Right renal pelvis (tissue), 4 donors: Measurements from ENCODE around the gene SLK. TPM values are rescaled to one million over a fixed set of nuclear protein-coding genes. Genes with fewer than 3 reads are reported as not detected.

Experiments
- DNase-seq, 4 donors: peaks; one replicate each; pipeline ENCODE4 v3.0.0-alpha.2; 2013; ENCODE audit warnings: low read depth in 4 of 4, low spot score in 3 of 4, missing footprints in 1 of 4
- polyA plus RNA-seq, 4 donors: library from polyadenylated mRNA; unstranded; fragments of 120-200 nt; gene quantifications; one replicate each; pipeline ENCODE4 v1.2.1, GENCODE V29; 2013; ENCODE audit not compliant: insufficient read length in 4 of 4

SLK gene
- 10 to 100 TPM; 56.5 to 71.2 (median 66.4) TPM for polyA plus RNA-seq

DNA sequence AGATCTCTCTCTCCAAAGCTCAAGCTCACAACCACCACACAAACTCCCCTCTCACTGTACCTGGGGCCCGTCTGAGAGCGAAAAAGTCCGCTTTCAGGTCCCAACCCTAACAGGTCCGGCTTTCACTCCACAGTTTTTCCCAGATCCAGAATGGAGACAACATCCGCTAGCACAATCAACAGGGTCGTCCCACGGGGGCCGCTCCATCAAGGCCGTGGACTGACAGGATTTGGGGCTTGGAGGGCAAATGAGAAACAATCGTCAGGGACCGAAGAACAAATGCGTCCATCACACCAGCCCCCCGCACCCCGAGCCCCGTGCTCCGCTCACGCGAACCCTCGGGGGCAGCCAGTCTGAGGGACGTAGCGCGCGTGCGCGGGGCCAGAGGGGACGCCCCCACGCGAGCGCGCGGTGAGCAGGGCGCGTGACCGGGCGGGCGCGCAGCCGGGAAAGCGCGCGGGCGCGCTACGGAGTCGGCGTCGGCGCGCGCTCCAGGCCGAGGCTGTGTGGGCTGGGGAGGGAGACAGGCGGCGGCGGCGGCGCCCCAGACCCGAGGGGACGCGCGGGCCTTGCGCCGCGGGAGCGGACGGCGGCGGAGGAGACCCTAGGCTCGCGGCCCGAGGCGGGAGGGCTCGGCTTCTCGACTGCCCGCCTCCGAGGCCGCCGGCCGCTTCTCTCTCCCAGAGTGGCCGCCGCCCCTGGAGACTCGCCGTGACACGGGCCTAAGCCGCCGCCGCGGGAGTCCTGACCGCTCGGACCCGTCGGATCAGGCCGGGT is at the start of gene SLK:
Gene SLK, plus strand, starts transcription at position 470 of the 777 bp plus-strand sequence. CDS start 606 bp downstream, outside the sequence.
- peak; percentile 73 to 80 (median 79) for DNase-seq

DNA sequence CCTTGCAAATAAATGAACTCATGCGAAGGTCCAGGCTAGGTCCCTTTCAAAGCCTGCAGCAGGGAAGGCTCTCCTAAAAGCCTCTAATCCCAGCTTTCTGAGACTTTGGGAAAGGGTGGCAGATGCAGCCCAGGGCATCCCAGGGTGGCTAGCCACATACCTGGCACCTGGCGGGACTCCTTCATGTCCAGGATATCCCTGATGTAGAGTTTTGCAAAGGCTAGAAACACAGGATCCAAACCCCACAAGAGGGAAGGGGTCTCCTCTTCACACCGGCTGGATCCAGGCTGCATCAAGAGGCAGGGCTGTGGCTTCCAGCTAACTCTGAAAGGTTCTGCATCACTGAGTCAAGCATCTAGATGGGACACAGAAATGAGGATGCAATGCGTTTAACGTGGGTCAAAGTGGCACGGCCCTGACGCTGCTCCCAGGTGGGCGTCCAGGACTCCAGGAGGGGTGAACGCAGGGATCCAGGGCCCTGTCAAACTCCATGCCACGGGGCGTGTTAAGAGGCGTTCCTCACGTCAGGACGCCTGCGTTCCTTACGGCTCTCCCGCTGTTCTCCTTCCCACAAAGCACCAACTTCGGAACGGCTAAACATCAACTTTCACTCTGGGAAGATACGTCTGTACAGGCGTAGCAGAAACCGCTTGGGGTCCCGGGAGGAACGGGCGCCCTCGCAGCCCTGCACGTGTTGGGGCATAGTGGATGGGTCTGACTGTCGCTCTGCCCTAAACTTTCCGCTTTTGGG is 49.5 kb upstream of the SLK start:
- no peak for DNase-seq

DNA sequence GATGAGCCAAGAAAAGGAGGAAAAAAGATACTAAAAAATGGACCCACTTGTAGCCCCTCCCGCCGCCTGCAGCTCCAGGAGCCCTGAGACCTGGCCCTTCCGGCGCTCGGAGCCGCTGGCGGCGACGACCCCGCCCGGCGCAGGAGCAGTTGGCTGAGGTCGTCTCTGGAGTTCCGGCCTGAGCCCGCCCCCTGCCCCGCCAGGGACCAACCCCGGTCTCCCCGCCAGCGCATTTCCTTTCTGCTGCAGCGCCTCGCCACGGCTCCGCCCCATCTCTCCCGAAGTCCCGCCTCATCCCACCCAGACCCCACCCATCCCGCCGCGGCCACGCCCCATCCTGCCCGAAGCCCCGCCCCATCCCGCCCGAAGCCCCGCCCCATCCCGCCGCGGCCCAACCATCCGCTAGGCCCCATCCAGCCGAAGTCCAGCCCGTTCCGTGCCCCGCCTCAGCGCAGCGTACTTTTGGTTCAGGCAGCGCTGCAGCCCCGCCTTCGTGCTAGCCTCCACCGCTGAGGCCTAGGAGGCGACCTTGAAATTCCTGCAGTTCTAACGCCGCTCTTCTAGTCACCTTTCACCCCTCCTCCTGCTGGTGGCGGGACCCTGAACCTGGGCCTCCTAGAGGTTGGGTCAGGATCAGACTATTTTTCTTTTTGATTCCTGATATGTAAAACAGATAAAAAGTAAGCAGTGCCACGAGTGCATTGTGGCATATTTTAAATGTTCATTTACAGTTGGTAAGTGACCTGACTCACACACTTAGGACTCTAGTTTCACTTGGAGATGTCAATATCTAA is 48.7 kb upstream of the SLK start, which contains the start of gene STN1:
Gene STN1, minus strand, starts transcription at position 132 of the 794 bp plus-strand sequence. CDS start 590 bp downstream, outside the sequence.
- DNase-seq = peak; percentile 85 to 90 (median 88)

DNA sequence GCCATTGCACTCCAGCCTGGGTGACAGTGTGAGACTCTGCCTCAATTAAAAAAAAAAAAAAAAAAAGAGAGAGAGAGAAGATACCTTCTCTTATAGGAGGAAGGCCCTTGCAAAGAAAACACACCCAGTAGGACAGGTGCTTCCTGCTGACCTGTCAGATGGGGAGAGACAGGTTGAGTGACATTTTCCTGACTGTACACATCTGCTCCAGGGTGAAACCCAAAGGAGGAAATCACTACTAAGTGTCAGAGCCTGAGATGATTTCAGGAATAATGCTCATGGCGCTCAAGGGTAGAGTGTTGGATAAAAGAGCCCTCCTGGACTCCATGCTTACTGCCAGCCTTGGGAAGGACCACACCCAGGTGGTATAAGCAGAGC is 47.3 kb upstream of the SLK start:
- DNase-seq = no peak

DNA sequence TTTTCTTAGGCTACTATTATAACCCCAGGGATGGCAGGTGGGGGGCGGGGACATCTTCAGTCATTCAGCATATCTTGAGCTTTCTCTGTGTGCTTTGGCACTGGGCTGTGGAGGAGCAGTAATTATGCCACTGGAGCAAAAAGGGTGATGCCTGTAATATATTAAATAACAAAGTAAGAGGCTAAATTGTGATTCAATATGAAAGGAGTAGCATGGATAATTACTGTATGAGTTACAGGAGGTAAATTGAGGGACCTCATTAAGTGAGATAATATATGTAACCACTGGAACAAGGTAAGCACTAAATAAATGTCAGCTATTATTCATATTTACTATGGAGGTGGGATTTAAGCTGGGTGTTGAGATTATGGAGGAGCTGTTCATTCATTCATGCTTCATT is 45.7 kb upstream of the SLK start:
- DNase-seq = no peak

DNA sequence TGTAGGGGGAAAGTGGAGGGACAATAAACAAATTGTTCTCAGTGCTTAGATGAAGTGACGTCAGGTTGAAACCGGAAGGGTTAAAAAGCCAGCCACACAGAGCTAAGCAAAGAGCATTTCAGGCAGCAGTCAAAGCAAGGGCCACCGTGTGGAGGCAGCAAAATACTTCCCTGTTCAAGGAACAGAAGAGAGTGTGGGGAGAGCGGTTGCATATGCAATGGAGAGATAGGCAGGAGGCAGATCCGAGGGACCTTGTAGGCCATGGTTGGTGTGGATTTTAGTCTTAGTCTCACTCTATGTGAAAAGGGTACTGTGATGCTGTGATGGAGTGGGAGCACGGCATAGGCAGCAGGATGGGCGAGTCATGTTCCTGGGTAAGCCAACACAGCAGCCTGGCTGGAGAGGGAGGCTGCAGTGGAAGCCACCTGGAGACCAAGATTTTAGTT is 45.2 kb upstream of the SLK start:
- no peak for DNase-seq

DNA sequence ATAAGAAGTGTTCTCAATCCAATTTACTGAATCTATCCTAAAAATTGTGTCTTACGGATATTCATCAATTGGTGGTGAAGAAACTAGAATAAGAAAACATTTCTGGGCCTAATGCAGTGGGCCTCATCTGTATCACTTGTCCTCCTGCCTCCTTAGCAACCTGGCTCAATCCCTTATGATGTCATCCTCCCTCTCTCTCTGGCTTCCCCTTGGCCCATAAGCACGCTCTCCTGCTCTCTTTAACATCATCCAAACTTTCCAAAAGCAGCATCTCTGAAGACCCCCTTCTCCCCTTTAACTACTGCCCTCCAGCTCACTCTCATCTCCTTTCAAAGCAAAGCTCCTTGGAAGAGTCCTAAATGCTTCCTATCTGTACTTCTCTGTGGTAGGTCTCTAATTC is 44.3 kb upstream of the SLK start:
- DNase-seq = no peak

DNA sequence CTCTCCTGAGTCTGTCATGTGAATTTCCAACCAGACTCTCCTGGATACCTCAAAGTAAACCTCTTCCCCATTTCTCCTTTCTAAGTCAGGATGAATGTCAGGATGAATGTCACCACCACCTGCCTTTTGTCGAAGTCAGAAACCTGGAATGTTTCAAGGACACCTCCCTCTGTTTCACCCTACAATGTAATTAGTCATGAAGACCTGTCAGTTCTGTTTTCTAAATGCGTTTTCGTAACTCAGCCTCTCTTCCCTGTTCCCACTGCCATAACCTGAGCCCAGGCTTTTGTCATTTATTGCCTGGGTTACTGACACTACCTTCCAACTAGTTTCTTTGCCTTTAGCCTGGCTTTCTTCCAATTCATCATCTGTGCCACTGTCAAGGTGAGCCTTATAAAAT is 43.4 kb upstream of the SLK start:
- DNase-seq = no peak

DNA sequence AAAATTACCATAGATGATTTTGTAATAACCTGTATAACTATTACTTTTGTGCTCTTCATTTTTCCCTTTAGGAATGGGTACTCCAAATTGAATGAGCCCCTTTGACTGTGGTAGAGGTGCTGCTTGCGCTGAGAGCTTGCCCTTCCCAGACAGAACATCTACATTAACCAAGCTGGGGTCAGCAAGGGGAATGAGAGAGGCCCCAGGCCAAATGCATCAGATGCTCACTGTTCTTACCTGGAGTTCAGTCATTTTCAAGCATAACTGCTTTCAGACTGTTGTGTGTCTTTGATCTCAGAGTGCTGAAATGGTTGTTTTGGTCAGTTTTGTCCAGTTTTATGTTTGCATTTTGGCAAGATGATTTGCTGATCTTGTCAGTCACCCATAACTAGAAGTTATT is 41.3 kb upstream of the SLK start:
- DNase-seq = no peak

DNA sequence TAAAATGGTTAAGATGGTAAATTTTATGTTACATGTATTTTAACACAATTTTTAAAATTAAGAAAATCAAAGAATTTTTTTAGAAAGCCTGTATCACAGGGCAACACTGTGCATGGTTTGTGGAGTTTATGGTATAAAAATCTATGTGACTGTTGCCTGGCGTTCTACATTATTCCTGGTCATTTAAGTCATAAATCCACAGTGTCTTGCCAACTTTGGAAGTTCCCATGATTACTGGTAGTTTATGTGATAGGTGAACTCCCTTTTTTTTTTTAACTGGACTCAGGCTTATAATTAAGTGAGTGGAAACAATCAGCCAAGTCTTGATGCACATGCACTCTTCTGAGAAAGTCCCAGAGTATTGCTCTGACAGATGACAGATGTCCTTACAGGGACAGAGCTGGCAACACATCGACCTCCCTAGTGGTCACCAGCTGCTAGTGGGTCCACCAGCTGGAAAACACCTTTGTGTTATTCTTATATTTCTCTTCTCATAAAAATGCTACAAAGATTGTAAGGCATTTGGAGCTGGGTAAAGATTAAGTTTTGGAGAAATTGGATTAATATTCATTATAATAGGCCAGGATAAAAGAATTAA is 40.1 kb upstream of the SLK start:
- no peak for DNase-seq

DNA sequence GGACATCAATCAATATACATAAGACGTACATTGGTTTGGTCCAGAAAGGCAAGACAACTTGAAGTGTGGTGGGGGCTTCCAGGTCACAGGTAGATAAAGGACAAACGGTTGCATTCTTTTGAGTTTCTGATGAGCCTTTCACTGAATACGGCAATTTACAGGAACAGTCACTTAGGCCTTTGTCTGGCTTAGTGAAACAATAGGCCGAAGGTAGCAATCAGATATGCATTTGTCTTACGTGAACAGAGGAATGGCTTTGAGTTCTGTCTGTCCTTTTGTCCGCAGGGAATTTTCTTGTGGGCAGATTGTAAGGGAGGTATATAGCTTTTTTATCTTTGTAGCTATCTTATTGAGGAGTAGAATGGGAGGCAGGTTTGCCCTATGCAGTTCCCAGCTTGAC is 38.2 kb upstream of the SLK start:
- no peak for DNase-seq

DNA sequence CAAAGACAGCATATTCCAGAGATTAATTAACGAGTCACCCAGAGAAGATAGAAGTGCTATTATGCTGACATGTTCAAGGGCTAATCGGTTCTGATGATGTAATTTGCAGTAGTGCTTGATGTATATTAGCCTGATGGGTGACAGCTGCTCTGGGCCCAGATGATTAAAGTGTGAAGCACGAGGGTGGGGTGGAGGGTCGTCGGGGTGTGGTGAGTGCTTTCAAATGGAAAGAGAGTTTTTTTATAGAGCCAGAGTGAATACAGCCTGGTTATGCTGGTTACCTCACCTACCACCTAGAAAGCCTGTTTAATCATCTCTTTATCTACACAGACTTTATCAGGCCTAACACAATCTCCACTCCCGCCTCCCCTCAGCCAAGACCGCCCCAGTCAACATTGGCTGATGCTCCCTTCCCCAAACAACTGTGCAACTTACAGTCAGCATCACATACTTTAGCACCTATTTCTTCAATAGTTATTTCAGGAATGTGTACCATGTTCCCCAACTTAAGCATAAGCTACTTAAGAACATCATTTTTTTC is 37.5 kb upstream of the SLK start:
- no peak for DNase-seq

DNA sequence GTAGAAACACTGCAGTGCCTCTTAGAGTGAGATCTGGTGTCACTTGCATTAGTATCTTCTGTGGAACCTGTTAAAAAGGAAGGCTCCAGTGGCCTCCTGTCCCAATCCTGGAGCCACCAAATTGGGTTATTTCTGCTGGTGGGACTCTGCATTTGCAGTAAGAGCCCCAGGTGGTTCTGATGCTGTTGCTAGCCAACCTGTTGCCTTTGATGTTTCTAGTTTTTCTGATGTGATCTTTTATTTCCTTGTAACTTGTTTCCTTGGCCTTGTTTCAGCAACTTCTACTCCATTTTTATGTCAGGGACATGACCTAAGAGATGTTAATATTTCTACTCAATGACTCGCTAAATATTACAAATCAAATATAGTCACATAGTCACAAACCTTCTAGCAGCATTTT is 36.5 kb upstream of the SLK start:
- DNase-seq = no peak

DNA sequence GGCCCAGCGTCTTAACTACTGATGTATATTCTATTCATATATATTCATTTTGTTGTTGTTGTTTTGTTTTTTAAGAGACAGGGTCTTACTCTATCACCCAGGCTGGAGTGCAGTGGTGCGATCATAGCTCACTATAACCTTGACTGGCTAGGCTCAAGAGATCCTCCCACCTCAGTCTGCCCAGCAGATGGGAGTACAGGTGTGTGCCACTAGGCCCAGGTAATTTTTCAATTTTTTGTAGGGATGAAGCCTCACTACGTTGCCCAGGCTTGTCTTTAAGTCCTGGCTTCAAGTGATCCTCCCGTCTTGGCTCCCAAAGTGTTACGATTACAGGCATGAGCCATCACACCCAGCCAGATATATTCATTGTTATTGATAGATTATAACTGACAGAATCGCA is 36.1 kb upstream of the SLK start:
- DNase-seq = no peak

DNA sequence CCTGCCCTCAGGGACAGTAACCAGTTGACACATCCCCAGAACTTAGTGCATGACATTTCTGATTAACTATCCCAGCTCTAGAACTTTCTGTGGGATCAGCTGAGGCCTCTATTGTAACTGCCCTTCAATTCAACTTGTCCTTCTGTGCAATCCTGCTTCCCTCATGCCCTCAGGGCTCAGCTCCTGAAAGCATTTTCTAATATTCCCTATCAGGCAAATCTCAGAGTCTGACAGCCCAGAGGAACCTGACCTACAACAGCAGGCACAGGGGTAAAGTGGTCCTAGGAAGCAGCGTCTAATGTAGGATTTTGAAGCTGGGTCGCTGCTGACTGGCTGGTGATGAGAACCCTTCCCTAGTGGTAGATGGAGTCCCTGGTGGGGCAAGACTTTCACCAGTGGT is 35.3 kb upstream of the SLK start:
- DNase-seq = no peak

DNA sequence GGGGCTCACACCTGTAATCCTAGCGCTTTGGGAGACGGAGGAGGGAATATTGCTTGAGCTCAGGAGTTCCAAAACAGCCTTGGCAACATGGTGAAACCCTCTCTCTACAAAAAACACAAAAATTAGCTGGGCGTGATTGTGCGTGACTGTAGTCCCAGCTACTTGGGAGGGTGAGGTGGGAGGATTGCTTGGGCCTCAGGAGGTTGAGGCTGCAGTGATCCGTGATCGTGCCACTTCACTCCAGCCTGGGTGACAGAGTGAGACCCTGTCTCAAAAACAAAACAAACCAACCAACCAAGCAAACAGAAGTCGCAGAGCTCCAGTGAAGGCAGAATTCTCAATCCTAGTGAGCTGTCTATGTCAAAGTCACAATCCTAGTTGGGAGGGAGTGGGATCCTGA is 34.7 kb upstream of the SLK start:
- no peak for DNase-seq

DNA sequence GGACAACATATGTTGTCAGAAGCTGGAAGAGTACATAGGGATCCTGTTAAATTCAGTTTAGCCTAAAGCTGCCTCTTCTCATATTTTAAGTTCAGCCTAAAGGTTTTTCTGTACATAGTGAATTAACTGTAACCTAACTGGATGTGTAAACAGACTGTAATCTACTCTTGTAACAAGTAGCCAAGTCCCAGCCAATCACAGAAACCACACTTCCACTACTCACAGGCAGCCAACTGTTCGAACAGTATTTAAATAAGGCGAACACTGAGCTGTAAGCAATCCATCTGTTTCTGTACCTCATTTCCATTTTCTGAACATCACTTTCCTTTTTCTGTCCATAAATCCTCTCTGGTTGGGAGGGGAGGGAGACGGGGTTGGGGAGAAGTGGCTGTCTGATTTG is 34.0 kb upstream of the SLK start:
- DNase-seq = no peak

DNA sequence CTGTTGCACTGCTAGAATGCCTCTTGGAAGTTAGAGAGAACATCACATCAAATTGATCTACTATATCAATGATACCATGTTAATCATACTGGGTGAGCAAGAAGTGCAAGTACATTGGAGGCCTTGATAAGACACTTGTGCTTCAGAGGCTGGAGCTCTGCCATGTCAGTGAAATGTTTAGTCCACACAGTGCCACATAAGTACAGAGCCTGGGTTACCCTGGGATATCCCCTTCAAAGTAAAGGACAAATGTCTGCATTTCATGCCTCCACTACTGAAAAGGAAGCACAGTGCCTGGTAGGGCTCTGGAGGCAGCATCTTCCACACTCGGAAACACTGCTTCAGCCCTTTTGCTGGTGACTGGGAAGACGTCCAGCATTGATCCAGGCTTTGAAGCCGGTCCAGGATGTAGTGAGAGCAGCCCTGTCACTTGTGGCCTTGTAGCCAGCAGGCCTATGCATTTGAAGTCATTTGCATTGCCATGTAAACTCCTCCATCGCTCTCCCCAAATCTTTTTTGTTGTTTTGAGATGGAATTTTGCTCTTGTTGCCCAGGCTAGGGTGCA is 33.3 kb upstream of the SLK start:
- DNase-seq = no peak

DNA sequence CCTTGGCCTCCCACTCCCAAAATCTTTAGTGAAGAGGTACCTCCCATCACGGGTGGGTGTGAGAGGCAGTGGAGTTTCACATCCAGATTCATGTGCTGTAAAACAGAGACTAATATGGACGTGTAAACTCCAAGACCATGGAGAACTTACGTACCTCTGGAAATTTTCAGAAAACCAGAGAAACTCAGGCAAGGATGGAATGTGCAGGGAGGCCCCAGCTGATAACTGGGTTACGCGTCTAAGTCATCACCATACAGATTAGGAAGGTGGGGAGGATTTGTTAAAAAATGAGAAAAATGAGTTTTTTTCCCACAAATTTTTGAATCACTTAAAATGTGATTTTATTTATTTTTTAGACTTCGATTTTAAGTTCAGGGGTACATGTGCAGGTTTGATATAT is 32.6 kb upstream of the SLK start:
- no peak for DNase-seq

DNA sequence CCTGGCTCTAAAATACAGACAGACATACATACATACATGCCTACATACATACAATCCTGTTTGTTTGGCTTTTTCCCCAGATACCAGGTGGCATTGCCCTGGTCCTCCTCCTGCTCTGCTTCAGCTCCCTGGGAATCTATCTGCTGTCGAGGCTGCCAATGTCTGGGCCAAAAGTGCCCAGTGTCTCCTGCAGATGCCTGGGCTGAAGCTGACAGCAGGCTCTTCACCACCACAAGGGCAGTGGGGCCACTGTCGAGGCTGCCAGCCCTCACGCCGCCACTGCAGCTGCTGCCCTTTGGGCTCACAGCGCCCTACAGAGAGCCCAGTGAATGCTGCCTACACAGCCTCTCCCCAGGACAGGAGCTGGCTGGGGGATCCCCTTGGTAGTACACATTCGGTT is 30.9 kb upstream of the SLK start:
- no peak for DNase-seq
